Stimulated activated CD4-positive, alpha-beta T cell treated with anti-CD3 and anti-CD28 coated beads, Interleukin-15, amount 100 ng/mL, for 24 hours (primary cell): Measurements from ENCODE around the gene PDRG1.

ENCODE experiments used
- DNase-seq: peaks from one replicate; pipeline ENCODE4 v3.0.0-alpha.2; 2020

Gene PDRG1

DNA sequence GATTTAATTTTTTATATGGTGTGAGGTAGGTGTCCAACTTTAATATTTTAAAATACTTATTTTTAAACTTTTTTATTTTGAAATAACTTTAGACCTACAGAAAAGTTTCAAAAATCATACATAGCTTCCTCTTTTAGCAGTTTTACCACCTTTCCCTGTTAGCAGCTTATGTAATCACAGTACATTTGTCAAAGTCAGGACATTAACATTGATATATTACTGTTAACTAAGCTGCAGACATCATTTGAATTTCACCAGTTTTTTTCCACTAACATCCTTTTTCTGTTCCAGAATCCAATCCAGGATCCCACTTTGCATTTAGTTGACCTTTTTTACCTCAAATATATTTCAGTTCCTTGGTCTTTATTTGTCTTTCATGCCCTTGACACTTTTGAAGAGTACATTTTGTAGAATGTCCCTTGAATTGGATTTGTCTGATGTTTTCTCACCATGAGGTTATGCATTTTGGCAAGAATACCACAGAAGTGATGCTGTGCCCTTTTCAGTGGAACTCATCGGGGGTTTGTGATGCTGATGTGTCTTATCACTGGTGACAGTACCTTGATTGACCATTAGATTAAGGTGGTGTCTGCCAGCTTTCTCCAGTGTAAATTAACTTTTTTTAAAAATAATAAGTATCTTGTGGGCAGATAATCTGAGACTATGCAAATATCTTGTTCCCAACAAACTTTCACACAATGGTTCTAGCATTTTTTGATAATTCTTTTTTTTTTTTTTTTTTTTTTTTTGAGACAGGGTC, 48.0 kb downstream of the PDRG1 start:
- no peak for DNase-seq

DNA sequence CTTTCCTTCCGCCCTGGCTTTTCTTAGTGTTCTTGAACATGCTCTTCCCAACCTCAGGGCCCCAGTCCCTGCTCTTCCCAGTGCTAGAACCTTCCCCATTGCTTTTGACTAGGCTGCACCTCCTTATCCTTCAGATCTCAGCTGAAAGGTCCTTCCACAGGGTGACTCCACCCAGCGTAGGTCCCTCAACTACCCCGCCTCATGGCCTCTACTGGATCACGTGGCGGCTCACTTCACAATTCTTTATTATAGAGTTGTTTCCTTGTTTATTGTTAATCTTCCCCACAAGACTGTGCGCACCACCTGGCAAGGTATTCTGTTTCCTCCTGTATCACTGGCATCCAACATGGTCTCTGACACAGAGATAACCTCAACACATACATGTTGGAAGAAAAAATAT, 50.2 kb downstream of the PDRG1 start:
- DNase-seq = no peak

DNA sequence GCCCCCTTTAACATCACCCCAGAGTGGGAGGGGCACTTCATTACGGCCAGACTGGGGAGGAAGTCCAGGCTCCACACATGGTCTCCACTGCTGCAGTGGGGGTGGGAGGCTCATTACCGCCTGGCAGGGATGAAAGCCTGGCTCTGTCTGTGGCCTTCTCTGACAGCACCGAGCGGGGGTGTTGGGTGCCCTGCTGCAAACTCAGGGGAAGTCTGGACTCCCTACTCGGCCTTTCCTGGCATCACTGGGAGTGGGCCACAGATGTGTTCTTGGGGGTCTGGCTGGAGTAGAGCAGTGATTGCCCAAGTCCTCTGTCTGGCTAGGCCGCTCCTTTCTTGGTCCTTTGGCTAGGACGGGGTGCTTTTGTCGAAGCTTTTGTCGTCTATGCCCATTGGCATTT, 54.3 kb downstream of the PDRG1 start:
- DNase-seq = no peak

DNA sequence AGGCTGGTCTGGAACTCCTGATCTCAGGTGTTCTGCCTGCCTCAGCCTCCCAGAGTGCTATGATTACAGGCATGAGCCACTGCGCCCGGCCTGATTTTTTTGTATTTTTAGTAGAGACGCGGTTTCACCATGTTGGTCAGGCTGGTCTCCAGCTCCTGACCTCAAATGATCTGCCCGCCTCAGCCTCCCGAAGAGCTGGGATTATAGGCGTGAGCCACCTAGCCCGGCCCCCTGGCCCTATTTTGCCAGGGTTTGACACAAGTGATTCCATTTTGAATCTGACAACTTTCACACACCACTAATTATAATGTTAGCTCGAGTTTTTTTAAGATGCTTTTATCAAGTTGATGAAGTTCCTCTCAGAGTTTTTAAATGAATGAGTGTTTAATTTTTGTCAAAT, 55.8 kb downstream of the PDRG1 start:
- DNase-seq = no peak

DNA sequence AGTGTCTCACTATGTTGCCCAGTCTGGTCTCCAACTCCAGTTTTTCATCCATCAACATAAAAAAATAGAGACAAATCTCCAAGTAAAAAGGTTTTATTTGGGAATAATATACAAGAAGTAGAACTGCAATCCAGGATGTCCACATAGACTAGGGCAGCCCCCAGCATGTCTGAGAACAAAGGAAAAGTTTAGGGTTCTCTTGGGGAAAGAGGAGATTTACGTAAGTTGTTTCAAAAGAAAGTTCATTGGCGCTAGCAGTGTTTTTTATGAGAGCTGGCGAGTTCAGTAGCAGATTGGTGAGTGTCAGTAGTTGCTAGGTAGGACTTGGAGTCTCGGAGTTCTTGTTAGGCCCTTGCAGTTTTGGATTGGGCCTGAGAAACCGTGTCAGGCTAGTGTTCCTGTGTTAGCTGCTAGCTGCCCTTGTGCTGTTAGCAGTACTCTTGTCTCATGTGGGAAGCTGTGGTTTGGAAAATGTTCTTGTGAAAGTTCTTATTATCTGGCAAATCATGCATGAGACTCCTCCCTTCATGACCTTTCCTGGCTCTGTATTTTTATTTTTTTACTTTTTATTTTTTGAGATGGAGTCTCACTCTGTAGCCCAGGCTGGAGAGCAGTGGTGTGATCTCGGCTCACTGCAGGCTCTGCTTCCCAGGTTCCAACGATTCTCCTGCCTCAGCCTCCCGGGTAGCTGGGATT, 56.7 kb downstream of the PDRG1 start:
- DNase-seq = no peak
